GM18526 (cell line): ENCODE measurements around the gene PAK2.

ENCODE experiments used
- POLR2A ChIP-seq: IDR thresholded peaks from 3 replicates; pipeline ENCODE4 v1.6.1; 2011; ENCODE audit not compliant: insufficient read length; ENCODE audit errors: extremely low read depth

Gene PAK2

GRCh38 chr3:196772102-196772501, 32.4 kb downstream of the PAK2 start:
- no peak for TF ChIP-seq POLR2A

DNA sequence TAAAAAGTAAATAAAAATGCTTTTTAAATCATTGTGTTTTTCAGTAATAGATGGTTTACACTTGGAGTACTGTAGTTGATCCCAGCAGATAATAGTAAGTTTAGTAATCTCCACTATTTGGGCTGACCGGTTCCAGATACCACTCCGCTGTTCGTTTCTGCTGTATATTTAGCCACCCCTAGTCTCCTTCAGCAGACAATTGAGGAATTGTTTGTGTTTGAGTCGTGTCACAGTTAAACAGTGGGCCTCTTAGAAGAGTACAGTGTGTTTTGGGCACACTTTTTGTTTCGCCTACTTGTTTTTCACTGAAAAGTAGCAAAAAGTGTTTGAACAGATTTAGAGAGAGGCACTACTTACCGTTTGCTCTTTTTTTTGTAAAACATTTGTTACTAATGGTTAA, 33.2 kb downstream of the PAK2 start:
- TF ChIP-seq POLR2A, result no peak

GRCh38 chr3:196774191-196774820, 34.6 kb downstream of the PAK2 start:
- TF ChIP-seq POLR2A, result no peak

GRCh38 chr3:196774848-196775422, 35.3 kb downstream of the PAK2 start:
- no peak for TF ChIP-seq POLR2A

GRCh38 chr3:196775938-196776337, 36.3 kb downstream of the PAK2 start:
- no peak for TF ChIP-seq POLR2A

DNA sequence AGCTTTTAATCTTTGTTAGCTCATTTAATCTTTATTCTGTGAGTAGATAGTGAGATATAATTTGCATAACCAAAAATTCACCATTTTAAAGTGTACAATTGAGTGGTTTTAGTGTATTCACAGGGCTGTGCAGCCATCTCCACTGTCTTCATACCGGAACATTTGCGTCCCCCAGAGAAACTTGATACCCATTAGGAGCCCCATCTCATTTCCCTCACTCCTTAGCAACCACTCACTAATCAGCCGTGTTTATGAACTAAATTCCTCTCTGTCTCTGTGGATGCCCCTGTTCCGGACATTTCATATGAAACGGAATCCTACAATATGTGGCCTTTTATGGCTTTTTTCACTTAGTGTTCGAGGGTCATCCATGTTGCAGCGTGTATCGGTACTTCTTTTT, 38.2 kb downstream of the PAK2 start:
- TF ChIP-seq POLR2A, result no peak

DNA sequence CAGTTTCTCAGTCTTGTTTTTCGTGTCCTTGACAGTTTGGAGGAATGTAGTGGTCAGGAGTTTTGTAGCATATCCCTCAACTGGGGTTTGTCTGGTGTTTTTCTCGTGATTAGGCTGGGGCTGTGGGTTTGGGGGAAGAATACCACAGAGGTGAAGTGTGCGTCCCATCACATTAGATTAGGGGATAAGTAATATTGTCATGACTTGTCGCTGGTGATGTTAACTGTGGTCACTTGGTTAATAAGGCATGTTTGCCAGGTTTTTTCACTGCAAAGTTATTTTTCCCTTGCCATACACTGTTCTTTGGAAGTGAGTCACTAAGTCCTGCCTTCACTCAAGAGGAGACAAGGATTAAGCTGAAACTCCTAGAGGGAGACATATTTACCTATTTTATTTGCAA, 39.1 kb downstream of the PAK2 start:
- TF ChIP-seq POLR2A, result no peak

DNA sequence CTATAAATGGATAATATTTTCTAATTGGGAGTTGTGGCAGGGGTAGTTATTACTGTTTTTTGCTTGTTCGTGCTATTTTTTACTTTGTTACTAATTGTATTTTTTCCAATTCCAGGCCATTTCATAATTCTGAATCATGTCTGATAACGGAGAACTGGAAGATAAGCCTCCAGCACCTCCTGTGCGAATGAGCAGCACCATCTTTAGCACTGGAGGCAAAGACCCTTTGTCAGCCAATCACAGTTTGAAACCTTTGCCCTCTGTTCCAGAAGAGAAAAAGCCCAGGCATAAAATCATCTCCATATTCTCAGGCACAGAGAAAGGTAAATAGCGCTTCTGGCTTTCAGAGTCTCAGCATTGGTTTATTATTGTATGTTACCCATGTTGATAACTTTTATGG, 42.9 kb downstream of the PAK2 start:
- TF ChIP-seq POLR2A, result no peak

DNA sequence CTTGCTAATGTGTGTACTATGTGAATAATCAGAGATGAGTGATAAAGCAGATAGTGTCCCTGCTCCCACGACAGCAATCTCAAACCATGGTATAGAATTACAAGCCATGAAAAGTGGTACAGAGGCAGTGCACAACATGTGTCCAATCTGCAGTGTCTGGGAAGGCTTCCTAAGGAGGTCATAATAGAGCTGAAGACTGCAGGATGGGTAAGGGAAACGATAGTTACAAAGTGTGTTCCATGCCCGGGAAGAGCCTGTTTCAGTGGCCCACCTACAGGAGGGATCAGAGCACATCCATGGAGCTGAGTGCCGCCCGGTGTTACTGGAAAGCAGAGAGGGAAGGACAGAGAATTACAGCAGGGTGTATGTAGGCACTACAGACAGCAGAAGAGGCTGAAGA, 48.9 kb downstream of the PAK2 start:
- TF ChIP-seq POLR2A, result no peak

GRCh38 chr3:196789885-196790359, 50.3 kb downstream of the PAK2 start:
- TF ChIP-seq POLR2A, result no peak

DNA sequence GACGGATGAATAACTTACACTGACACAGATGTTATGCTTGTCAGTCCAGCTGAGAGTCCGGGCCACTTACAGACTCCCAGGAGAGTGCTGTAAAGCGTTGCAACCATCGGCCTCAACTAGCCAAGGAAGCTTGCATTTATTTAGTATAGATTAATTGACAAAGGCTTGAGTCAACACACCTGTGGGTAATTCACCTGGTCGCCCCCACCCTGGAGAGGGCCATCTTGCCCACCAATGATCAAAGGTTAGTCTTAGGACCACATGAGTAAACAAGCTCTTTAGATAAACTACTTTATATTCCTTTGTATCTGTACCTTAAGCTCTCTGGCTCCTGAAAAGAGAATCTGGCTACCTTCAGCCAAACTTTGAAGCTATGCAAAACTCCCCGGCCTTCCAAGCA, 51.0 kb downstream of the PAK2 start:
- TF ChIP-seq POLR2A, result no peak

DNA sequence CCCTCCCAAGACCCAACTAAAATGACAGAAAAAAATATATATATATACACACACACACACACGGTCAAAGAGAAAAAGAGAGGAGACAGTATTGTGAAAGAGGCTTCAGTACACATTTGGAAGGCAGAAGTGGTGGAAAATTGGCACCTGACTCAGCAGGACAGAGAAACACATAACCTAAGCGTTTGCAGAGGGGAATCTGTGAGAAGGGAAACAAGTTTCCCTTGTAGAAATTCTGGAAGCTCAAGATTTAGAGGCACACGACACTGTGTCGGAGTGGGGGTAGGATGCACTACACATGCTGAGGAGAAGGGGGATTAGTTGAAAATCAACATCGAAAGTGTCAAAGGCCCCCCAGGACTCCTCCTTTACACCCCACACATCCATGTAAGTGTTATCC, 53.1 kb downstream of the PAK2 start:
- TF ChIP-seq POLR2A, result no peak

GRCh38 chr3:196793246-196793645, 53.6 kb downstream of the PAK2 start:
- TF ChIP-seq POLR2A, result no peak

GRCh38 chr3:196794467-196794866, 54.8 kb downstream of the PAK2 start:
- TF ChIP-seq POLR2A, result no peak

- no peak for TF ChIP-seq POLR2A
Measured at GRCh38 chr3:196796317-196796716, 56.7 kb downstream of the PAK2 start.

DNA sequence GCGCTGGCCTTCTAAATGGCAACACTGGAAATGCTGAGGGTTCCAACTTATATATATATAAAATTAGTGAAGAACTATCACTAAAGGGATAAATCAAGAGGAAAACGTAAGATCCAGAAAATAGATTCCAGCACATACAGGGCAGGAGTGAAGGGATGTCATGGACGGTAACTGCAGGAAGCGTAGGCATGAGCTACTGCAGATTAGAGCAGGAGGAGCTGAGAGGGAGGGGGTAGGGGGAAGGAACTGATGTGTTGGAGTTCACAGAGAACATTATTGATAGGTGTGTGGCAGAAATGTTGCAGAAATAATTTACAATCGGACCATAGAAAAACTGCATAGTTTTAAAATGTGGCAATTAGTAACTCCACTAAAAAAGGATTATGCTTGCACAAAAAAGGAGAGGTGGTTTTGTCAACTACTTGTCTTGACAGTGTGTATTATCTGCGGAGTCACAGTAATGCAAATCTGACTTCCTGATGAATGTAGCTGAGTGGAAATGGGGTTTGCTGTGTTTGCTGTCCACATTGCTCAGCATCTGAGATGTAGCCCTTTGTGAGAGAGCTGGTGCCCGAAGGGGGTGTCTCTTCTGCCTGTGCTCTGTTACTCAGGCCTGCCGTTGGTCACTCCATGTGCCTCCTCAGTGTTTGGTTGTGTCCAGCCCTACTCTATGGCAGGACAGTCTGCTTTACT, 61.2 kb downstream of the PAK2 start:
- no peak for TF ChIP-seq POLR2A

DNA sequence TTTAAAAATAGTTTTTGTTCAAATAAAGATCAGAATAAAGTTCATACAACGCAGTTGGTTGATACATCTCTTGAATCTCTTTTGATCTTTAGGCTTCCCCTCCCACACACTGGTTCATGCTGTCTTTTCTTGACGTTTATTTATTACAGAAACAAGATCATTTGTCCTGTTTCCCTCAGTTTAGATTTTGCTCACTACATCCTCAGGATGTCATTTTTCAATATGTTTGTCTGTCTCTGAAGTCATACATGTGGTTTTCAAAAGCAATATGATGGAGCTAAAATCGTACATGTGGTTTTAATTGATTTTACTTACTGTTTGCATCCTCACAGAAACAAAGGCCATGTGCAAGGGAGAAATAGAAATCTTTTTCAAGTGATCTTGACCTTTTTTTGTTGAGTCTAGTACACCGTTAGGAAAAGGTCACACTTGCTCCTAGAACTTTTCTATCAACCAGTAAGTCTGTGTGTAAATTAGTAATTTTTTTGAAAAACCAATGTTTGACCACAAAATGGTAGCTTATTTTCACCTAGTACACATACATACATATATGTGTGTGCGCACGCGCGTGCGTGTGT, 64.3 kb downstream of the PAK2 start:
- no peak for TF ChIP-seq POLR2A

- no peak for TF ChIP-seq POLR2A
Measured at GRCh38 chr3:196804773-196805172, 65.1 kb downstream of the PAK2 start.
